HepG2 (cell line): ENCODE data around the gene FGFR3. TPM values are rescaled to one million over a fixed set of nuclear protein-coding genes. Genes with fewer than 3 reads are reported as not detected.
A peak's percentile ranks its signal among the peaks of the same experiment; 100 is the strongest.

ENCODE experiments used
- ATAC-seq: fragments of 200-7000 bp; cut with Tn5 transposase; 3 replicates; pipeline ENCODE4 v1.9.1; 2020; ENCODE audit warnings: mild to moderate bottlenecking, moderate library complexity
- BruUV-seq: library from RNA; stranded (reverse); fragments of 400-500 nt; replicated peaks from 2 replicates; lab custom pipeline; 2021; lab: Mats Ljungman, UMichigan
- CTCF ChIA-PET: fragments of 300-600 bp; formaldehyde crosslinking; extraction: SDS; loops from one replicate; lab custom pipeline; 2021; ENCODE audit warnings: low total read pairs, inconsistent platforms, low intra/inter-chr PET ratio; lab: Yijun Ruan, JAX
- POLR2A ChIA-PET: fragments of 350-600 bp; sonication (Branson Sonifier 250); formaldehyde crosslinking; loops from one replicate; lab custom pipeline; 2020; ENCODE audit warnings: antibody characterized with exemption, inconsistent platforms; lab: Yijun Ruan, JAX
- DNase-seq: peaks from one replicate; pipeline ENCODE4 v3.0.0-alpha.2; 2015; ENCODE audit warnings: low spot score
- FAIRE-seq: peaks from 3 replicates; lab custom pipeline; 2011; peaks lifted over from hg19 to GRCh38; lab: Jason Lieb, UNC
- H2AFZ ChIP-seq: one replicate; pipeline ENCODE4 v1.6.1; 2011; ENCODE audit warnings: low read length, inconsistent platforms
- H3K27ac ChIP-seq: fragments of 300-600 bp; 3 replicates; pipeline ENCODE4 v1.8.0; 2011; ENCODE audit warnings: mixed run types, mild to moderate bottlenecking, mixed read lengths, low read length, inconsistent platforms; ENCODE audit not compliant: insufficient read depth; ENCODE audit errors: extremely low read length
- H3K27me3 ChIP-seq, 2 experiments: fragments of 200-600 bp in 1 of 2; 2 replicates in 1 of 2; 3 replicates in 1 of 2; pipeline versions ENCODE4 v1.6.0 to v1.8.0; 2011; ENCODE audit warnings: low read length in 2 of 2, mild to moderate bottlenecking in 2 of 2, moderate library complexity in 2 of 2, inconsistent platforms in 1 of 2; ENCODE audit not compliant: insufficient read depth in 2 of 2, control insufficient read depth in 1 of 2
- H3K36me3 ChIP-seq, 2 experiments: fragments of 200-600 bp in 1 of 2; replicated peaks in 1 of 2; 2 replicates in 1 of 2; 3 replicates in 1 of 2; pipeline versions ENCODE4 v1.5.1 to v1.8.0; 2011; ENCODE audit warnings: low read length in 2 of 2, inconsistent platforms in 1 of 2; ENCODE audit not compliant: insufficient read depth in 2 of 2, control insufficient read depth in 1 of 2
- H3K4me1 ChIP-seq: 2 replicates; pipeline ENCODE4 v1.5.1; 2012; ENCODE audit warnings: low read length, inconsistent platforms; ENCODE audit not compliant: insufficient read depth
- H3K4me2 ChIP-seq: 2 replicates; pipeline ENCODE4 v1.6.0; 2011; ENCODE audit warnings: low read depth, low read length, inconsistent platforms
- H3K4me3 ChIP-seq, 3 experiments: fragments of 200-600 bp in 1 of 3; sonication (generic), shearing (Covaris generic) in 1 of 3; replicated peaks in 1 of 3; 2 replicates each; pipeline ENCODE4 v1.5.1; 2011 to 2016; ENCODE audit warnings: low read length in 3 of 3, inconsistent platforms in 2 of 3, low read depth in 2 of 3, mild to moderate bottlenecking in 2 of 3, control low read depth in 1 of 3, mixed read lengths in 1 of 3; ENCODE audit not compliant: insufficient read depth in 1 of 3
- H3K79me2 ChIP-seq: one replicate; pipeline ENCODE4 v1.6.1; 2011; ENCODE audit warnings: low read length, inconsistent platforms; ENCODE audit not compliant: insufficient read depth
- H3K9ac ChIP-seq: 2 replicates; pipeline ENCODE4 v1.6.0; 2011; ENCODE audit warnings: mild to moderate bottlenecking, low read depth, low read length, inconsistent platforms; ENCODE audit not compliant: insufficient read depth
- H3K9me3 ChIP-seq: 2 replicates; pipeline ENCODE4 v1.5.1; 2012; ENCODE audit warnings: mild to moderate bottlenecking, low read length
- H4K20me1 ChIP-seq: 2 replicates; pipeline ENCODE4 v1.6.0; 2011; ENCODE audit warnings: inconsistent platforms, mild to moderate bottlenecking, low read length, moderate library complexity; ENCODE audit not compliant: insufficient read depth
- AGO2 ChIP-seq: fragments of 200-400 bp; formaldehyde crosslinking; optimal IDR thresholded peaks from 2 replicates; pipeline ENCODE3; 2017; ENCODE audit warnings: mild to moderate bottlenecking, low read depth, low read length, moderate library complexity
- CBFB ChIP-seq: sonication (generic); formaldehyde crosslinking; IDR thresholded peaks from 2 replicates; pipeline ENCODE4 v1.4.0; 2020; ENCODE audit warnings: missing genetic modification reagents
- CREB1 ChIP-seq, 2 experiments: fragments of 450-650 bp in 1 of 2; IDR thresholded peaks; 2 replicates each; pipeline ENCODE4 v1.6.1; 2016 to 2017; ENCODE audit warnings: control low read depth in 1 of 2, mild to moderate bottlenecking in 1 of 2, missing compliant biosample characterization in 1 of 2, missing genetic modification characterization in 1 of 2
- GRHL1 ChIP-seq: sonication (generic); formaldehyde crosslinking; conservative IDR thresholded peaks from 2 replicates; pipeline ENCODE4 v1.8.0; 2022; ENCODE audit warnings: missing genetic modification reagents
- HNRNPK ChIP-seq: fragments of 200-400 bp; formaldehyde crosslinking; IDR thresholded peaks from 2 replicates; pipeline ENCODE4 v1.6.1; 2018; ENCODE audit warnings: low read length, low read depth, moderate library complexity, mild to moderate bottlenecking; ENCODE audit not compliant: poor library complexity, severe bottlenecking
- HNRNPL ChIP-seq: fragments of 200-400 bp; formaldehyde crosslinking; IDR thresholded peaks from 2 replicates; pipeline ENCODE4 v1.6.1; 2017; ENCODE audit warnings: mild to moderate bottlenecking, low read depth, low read length
- PLRG1 ChIP-seq: fragments of 450-650 bp; conservative IDR thresholded peaks from 2 replicates; pipeline ENCODE4 v1.6.1; 2016
- RBFOX2 ChIP-seq: fragments of 200-400 bp; formaldehyde crosslinking; IDR thresholded peaks from 2 replicates; pipeline ENCODE4 v1.6.1; 2017; ENCODE audit warnings: low read depth, mild to moderate bottlenecking, low read length
- RFXAP ChIP-seq: sonication (generic); formaldehyde crosslinking; IDR thresholded peaks from 2 replicates; pipeline ENCODE4 v1.4.0; 2020; ENCODE audit warnings: missing genetic modification reagents, borderline replicate concordance
- ZNF235 ChIP-seq: sonication (generic); formaldehyde crosslinking; IDR thresholded peaks from 2 replicates; pipeline ENCODE4 v1.8.1; 2023; ENCODE audit warnings: mild to moderate bottlenecking, missing genetic modification reagents, borderline replicate concordance
- WGBS: methylation state at CpG from one replicate; pipeline ENCODE4 v1.1.6; 2017; ENCODE audit warnings: low lambda C conversion rate; 5-methylcytosine and 5-hydroxymethylcytosine counted together
- in situ Hi-C: cut with HindIII; loops from 2 replicates; pipeline ENCODE4 v1.10.0; 2017; ENCODE audit warnings: low pct_unique_long_range_greater_than_20kb; ENCODE audit not compliant: extremely low pct_ligation_motif_present
- intact Hi-C: fragments of 100-400 bp; cut with micrococcal nuclease; formaldehyde crosslinking; loops from one replicate; pipeline ENCODE4 v1.10.0; 2022; ENCODE audit not compliant: unreplicated experiment
- polyA plus RNA-seq, 8 experiments: library from polyadenylated mRNA; depleted of rRNA in 3 of 8; stranded (reverse) in 7 of 8; unstranded in 1 of 8; fragments of >200 nt; fragmentation: Illumina TruSeq in 4 of 8; extraction: Trizol in 4 of 8; gene quantifications; 2 replicates each; pipeline versions ENCODE4 v1.2.1 to v1.2.3, GENCODE V29; 2011 to 2016; ENCODE audit warnings: low read depth in 4 of 8, missing spikeins in 1 of 8, mixed read lengths in 1 of 8; ENCODE audit not compliant: insufficient read depth in 1 of 8
- total RNA-seq, 5 experiments: library from RNA; depleted of rRNA; stranded (reverse); fragments of >200 nt; fragmentation: Illumina TruSeq; extraction: Trizol; gene quantifications; 2 replicates each; pipeline ENCODE4 v1.2.3, GENCODE V29; 2016; ENCODE audit warnings: low read depth in 1 of 5
- TF ChIP-seq, protein P1 (sequence below): sonication (generic); formaldehyde crosslinking; IDR thresholded peaks from 2 replicates; pipeline ENCODE4 v1.5.0; 2020; ENCODE audit warnings: mild to moderate bottlenecking, low read depth, missing genetic modification reagents, borderline replicate concordance

Gene FGFR3
- total and polyA plus RNA-seq, 2 of the 13 experiments (the other 11 are each of a cell fraction or from before 2014, with no cell fraction given), result 103 to 109 TPM

GRCh38 chr4:1743975-1744374 is 49.1 kb upstream of the FGFR3 start (continued):
- no peak for TF ChIP-seq GRHL1
- TF ChIP-seq RBFOX2, result peak; percentile 60
- no peak for TF ChIP-seq RFXAP (CRISPR knock-in tag)
- no peak for TF ChIP-seq PLRG1
- no peak for TF ChIP-seq CREB1 (IDR thresholded peaks at IDR 0.05)
- no peak for TF ChIP-seq CREB1 (CRISPR knock-in tag; IDR thresholded peaks at IDR 0.05)
- TF ChIP-seq HNRNPK, result no peak
- TF ChIP-seq CBFB (CRISPR knock-in tag), result no peak
- TF ChIP-seq, protein P1, sequence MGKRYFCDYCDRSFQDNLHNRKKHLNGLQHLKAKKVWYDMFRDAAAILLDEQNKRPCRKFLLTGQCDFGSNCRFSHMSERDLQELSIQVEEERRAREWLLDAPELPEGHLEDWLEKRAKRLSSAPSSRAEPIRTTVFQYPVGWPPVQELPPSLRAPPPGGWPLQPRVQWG (CRISPR knock-in tag), result no peak
- TF ChIP-seq HNRNPL, result 0 out of 2 replicates have a peak, but pooled peaks have one; percentile 22
- TF ChIP-seq AGO2, result peak; percentile 90

DNA sequence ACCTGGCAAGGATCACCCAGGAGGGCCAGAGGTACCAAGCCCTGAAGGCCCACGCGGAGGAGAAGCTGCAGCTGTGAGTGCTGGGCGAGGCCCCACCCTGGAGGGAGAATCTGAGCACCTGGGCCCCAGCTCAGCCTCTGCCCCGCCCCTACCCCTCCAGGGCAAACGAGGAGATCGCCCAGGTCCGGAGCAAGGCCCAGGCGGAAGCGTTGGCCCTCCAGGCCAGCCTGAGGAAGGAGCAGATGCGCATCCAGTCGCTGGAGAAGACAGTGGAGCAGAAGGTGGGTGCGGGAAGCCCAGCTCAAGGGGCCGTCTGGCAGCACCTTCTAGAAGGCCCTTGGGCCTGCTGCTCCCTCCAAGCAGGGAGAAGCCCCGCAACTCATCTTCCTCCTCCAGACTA is 48.5 kb upstream of the FGFR3 start:
- BruUV-seq, result no TSS peak
- TF ChIP-seq ZNF235 (CRISPR knock-in tag), result no peak
- FAIRE-seq (no peak), ATAC-seq (no peak), DNase-seq (no peak)
- ChIA-PET CTCF (interaction anchor here (7.5 kb wide), 1 partner anchor 65 kb away, joined by 179 read pairs; no protein-coding TSS in a partner anchor), POLR2A (interaction anchor here (1.5 to 5.7 kb wide), 3 partner anchors 33 to 64 kb away, joined by 3 to 45 read pairs (median 4); no protein-coding TSS in a partner anchor)
- H3K4me2 ChIP-seq, result no peak overlapping the region
- H4K20me1 ChIP-seq, result no peaks in the 10 kb centered on the region
- WGBS, result 94% methylated on average over 11 of the region's 14 CpGs
- intact Hi-C loops (no loop called here), in situ Hi-C loops (no loop called here)
- peaks cover 22 to 38% of the 10 kb centered on the region in 2 experiments for H3K36me3 ChIP-seq
- H3K9ac ChIP-seq, result no peak overlapping the region
- H3K27ac ChIP-seq, result no peak overlapping the region
- H3K4me1 ChIP-seq, result peaks cover 51% of the 10 kb centered on the region
- H3K79me2 ChIP-seq, result no peaks in the 10 kb centered on the region
- no peaks in the 10 kb centered on the region for H3K27me3 ChIP-seq
- no peak overlapping the region for H3K4me3 ChIP-seq
- H2AFZ ChIP-seq, result no peak overlapping the region
- H3K9me3 ChIP-seq, result no peaks in the 10 kb centered on the region
